ENCODE data around the gene MRGPRX1. TPM values are rescaled to one million over a fixed set of nuclear protein-coding genes. Genes with fewer than 3 reads are reported as not detected.
"Not testable (repeated sequence)": the region's sequence is repeated elsewhere in the genome, so short reads cannot be mapped to it uniquely, and the experiment has no call there.

Gene MRGPRX1
- total and polyA plus RNA-seq, 9 of the 15 experiments (the other 6 are each of a cell fraction or from before 2014, with no cell fraction given) = not detected

DNA sequence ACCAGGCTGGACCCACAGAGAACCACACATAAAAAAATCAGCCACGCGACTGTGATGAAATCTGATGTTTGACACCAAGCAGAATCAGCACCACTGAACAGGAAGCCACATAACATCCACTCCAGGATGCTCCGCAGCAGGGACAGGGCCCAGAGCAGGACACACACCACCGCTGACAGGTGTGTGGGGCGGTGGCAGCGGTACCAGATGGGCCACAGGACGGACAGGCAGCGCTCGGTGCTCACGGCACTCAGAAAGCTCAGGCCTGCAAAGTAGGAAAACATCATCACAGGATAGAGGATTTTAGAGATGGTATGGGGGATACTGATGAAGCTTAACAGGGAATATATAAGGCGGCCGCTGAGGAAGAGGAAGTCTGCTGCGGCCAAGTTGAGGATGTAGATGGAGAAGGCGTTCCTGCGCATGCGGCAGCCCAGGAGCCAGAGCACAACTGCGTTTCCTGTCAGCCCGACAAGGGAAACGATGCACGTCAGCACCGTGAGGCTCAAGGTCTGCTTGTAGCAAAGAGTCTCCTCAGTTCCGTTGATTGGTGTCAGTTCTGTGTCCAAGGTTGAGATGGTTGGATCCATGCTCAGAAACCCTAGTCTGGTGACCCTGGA is 4.9 kb downstream of the MRGPRX1 start:
- ATAC-seq = no peak
- H3K27me3 ChIP-seq (ENCODE audit: control insufficient read depth in 2 of 2, insufficient read depth in 2 of 2, low read length in 2 of 2) = peaks cover 12 to 14% of the 10 kb centered on the region in 2 experiments; a peak in 4 of 5 replicates

DNA sequence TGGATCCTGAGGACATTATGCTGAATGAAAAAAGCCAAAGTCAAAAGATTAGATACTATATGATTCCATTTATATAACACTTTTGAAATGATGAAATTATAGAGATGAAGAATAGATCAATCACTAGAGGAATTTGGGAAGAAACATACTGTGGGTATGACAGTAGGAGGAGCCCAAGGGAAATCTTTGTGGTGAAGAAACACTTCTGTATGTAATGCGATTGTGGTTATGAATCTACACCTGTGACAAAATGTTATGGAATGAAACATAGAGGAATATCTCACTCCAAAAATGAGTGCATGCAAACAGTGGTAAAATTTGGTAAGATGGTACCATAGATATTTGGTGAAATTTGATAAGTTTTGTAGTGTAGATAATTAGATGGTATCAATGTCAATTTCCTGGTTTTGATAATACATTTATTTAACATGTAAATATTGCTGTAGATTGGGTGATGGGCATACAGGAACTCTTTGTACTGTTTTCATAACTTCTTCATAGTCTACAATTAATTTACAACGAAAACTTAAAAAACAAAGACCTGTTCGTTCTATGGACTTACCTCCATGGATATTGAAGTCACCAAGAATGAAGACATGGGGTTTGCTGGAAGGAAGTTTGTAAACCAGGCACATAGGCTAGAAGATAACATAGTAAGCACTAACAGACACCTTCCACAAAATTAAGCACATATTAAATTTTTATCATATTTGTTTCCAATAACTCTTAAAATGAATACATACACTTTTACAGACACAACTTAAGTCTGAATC is 11.5 kb downstream of the MRGPRX1 start:
- Histone ChIP-seq H3K4me2 (ENCODE audit: insufficient read depth, low read length) (no peak overlapping the region), H3K4me1 (replicated peaks in 1 of 2; ENCODE audit: control insufficient read depth in 2 of 2, insufficient read depth in 2 of 2, low read length in 2 of 2) (no peaks in the 10 kb centered on the region), H3K27me3 (ENCODE audit: control insufficient read depth in 2 of 2, insufficient read depth in 2 of 2, low read length in 2 of 2) (no peaks in the 10 kb centered on the region), H4K20me1 (replicated peaks; ENCODE audit: control insufficient read depth, insufficient read depth, low read length) (no peaks in the 10 kb centered on the region), H3K9me1 (ENCODE audit: control insufficient read depth, insufficient read depth, low read length) (no peaks in the 10 kb centered on the region), H3K79me2 (ENCODE audit: control insufficient read depth, insufficient read depth, low read length) (no peaks in the 10 kb centered on the region), H3K36me3 (ENCODE audit: control insufficient read depth, insufficient read depth, low read length) (no peaks in the 10 kb centered on the region), H3K27ac (ENCODE audit: extremely low read depth, low read depth, low read length) (no peak overlapping the region), H3K9ac (ENCODE audit: insufficient read depth in 1 of 2, low read depth in 2 of 2, low read length in 2 of 2) (no peak overlapping the region), H3K9me3 (replicated peaks; ENCODE audit: control insufficient read depth, insufficient read depth, low read depth, low read length) (no peaks in the 10 kb centered on the region), H2AFZ (ENCODE audit: low read depth, low read length) (no peak overlapping the region), H3K4me3 (no peak overlapping the region)
- ChIA-PET POLR2A (no interaction called here), CTCF (ENCODE audit: low intra/inter-chr PET ratio) (no interaction called here)
- FAIRE-seq = no peak
- 2% methylated on average over 3 of the region's 3 CpGs for WGBS (ENCODE audit: insufficient coverage, low coverage, missing lambda C conversion rate)
- ATAC-seq = no peak
- DNase-seq (ENCODE audit: extremely low read depth in 1 of 4, low spot score in 3 of 4) = peak in 2 of 4 experiments; percentile 15 to 19
- TF ChIP-seq ZNF507 (tag; conservative IDR thresholded peaks at IDR 0.05) (no peak), RAD21 (CRISPR knock-in tag; conservative IDR thresholded peaks at IDR 0.05 in 1 of 2, IDR thresholded peaks at IDR 0.05 in 1 of 2) (peak in 1 of 2 experiments; percentile 12; a peak in 1 of 4 replicates), ZNF347 (CRISPR knock-in tag; IDR thresholded peaks at IDR 0.05; ENCODE audit: low read depth) (no peak)
- intact Hi-C loops (cut with micrococcal nuclease) (no loop called here), in situ Hi-C loops (cut with MboI) (no loop called here)
- no TSS peak for BruUV-seq (replicated peaks)

More for the DNA sequence above, 4.9 kb downstream of the MRGPRX1 start:
- DNase-seq (ENCODE audit: extremely low read depth in 1 of 4, low spot score in 3 of 4) (no peak), FAIRE-seq (no peak)
- no peak overlapping the region for H3K9ac ChIP-seq (ENCODE audit: insufficient read depth in 1 of 2, low read depth in 2 of 2, low read length in 2 of 2)
- no peaks in the 10 kb centered on the region for H3K36me3 ChIP-seq (ENCODE audit: control insufficient read depth, insufficient read depth, low read length)
- H2AFZ ChIP-seq (ENCODE audit: low read depth, low read length) = no peak overlapping the region
- H3K4me3 ChIP-seq = no peak overlapping the region
- TF ChIP-seq NRF1 (conservative IDR thresholded peaks at IDR 0.05 in 1 of 2, IDR thresholded peaks at IDR 0.05 in 1 of 2) = peak; percentile 68 to 76
- no peak for TF ChIP-seq ZSCAN29 (IDR thresholded peaks at IDR 0.05)
- no peak for TF ChIP-seq FOXJ3 (CRISPR knock-in tag; IDR thresholded peaks at IDR 0.05)
- TF ChIP-seq SREBF2 (CRISPR knock-in tag; IDR thresholded peaks at IDR 0.05) = no peak
- no peak for TF ChIP-seq ZNF696 (CRISPR knock-in tag; conservative IDR thresholded peaks at IDR 0.05)
- H3K4me1 ChIP-seq (replicated peaks in 1 of 2; ENCODE audit: control insufficient read depth in 2 of 2, insufficient read depth in 2 of 2, low read length in 2 of 2) = no peaks in the 10 kb centered on the region
- H3K9me3 ChIP-seq (replicated peaks; ENCODE audit: control insufficient read depth, insufficient read depth, low read depth, low read length) = no peaks in the 10 kb centered on the region
- ChIA-PET CTCF (ENCODE audit: low intra/inter-chr PET ratio) (no interaction called here), POLR2A (interaction anchor here (0.7 to 0.9 kb wide), 2 partner anchors 12 to 49 kb away, joined by 3 read pairs; no protein-coding TSS in a partner anchor)
- no peaks in the 10 kb centered on the region for H3K79me2 ChIP-seq (ENCODE audit: control insufficient read depth, insufficient read depth, low read length)
- no peak overlapping the region for H3K27ac ChIP-seq (ENCODE audit: extremely low read depth, low read depth, low read length)
- in situ Hi-C loops (cut with MboI) (no loop called here), intact Hi-C loops (cut with micrococcal nuclease) (no loop called here)
- H3K4me2 ChIP-seq (ENCODE audit: insufficient read depth, low read length) = no peak overlapping the region
- 7% methylated on average over 22 of the region's 22 CpGs for WGBS (ENCODE audit: insufficient coverage, low coverage, missing lambda C conversion rate)
- H3K9me1 ChIP-seq (ENCODE audit: control insufficient read depth, insufficient read depth, low read length) = no peaks in the 10 kb centered on the region
- no TSS peak for BruUV-seq (replicated peaks)
- no peaks in the 10 kb centered on the region for H4K20me1 ChIP-seq (replicated peaks; ENCODE audit: control insufficient read depth, insufficient read depth, low read length)

DNA sequence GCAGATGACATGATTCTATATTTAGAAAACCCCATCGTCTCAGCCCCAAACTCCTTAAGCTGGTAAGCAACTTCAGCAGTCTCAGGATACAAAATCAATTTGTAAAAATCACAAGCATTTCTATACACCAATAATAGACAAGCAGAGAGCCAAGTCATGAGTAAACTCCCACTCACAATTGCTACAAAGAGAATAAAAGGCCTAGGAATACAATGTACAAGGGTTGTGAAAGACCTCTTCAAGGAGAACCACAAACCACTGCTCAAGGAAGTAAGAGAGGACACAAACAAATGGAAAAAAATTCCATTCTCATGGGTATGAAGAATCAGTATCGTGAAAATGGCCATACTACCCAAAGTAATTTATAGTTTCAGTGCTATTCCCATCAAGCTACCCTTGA is 13.8 kb downstream of the MRGPRX1 start:
- H3K9me1 ChIP-seq (ENCODE audit: control insufficient read depth, insufficient read depth, low read length); CTCF ChIA-PET (ENCODE audit: low intra/inter-chr PET ratio); in situ Hi-C loops (cut with MboI); H3K9ac ChIP-seq (ENCODE audit: insufficient read depth in 1 of 2, low read depth in 2 of 2, low read length in 2 of 2); H3K4me3 ChIP-seq; H3K9me3 ChIP-seq (replicated peaks; ENCODE audit: control insufficient read depth, insufficient read depth, low read depth, low read length); H4K20me1 ChIP-seq (replicated peaks; ENCODE audit: control insufficient read depth, insufficient read depth, low read length); H3K4me1 ChIP-seq (replicated peaks in 1 of 2; ENCODE audit: control insufficient read depth in 2 of 2, insufficient read depth in 2 of 2, low read length in 2 of 2); DNase-seq (ENCODE audit: extremely low read depth in 1 of 4, low spot score in 3 of 4); BruUV-seq (replicated peaks); H3K27me3 ChIP-seq (ENCODE audit: control insufficient read depth in 2 of 2, insufficient read depth in 2 of 2, low read length in 2 of 2); POLR2A ChIA-PET; intact Hi-C loops (cut with micrococcal nuclease); H3K27ac ChIP-seq (ENCODE audit: extremely low read depth, low read depth, low read length); H3K36me3 ChIP-seq (ENCODE audit: control insufficient read depth, insufficient read depth, low read length); ATAC-seq; FAIRE-seq; H3K4me2 ChIP-seq (ENCODE audit: insufficient read depth, low read length); H3K79me2 ChIP-seq (ENCODE audit: control insufficient read depth, insufficient read depth, low read length); H2AFZ ChIP-seq (ENCODE audit: low read depth, low read length): not testable (repeated sequence)
- WGBS (ENCODE audit: insufficient coverage, low coverage, missing lambda C conversion rate) = 4% methylated on average over 2 of the region's 2 CpGs
